Adrenal gland (tissue), 5 donors: ENCODE results near the gene KICS2.

Experiments used
- CTCF ChIP-seq, 6 experiments: fragments of 450-650 bp in 4 of 6; fragments of 200-600 bp in 2 of 6; sonication (generic) in 1 of 6; IDR thresholded peaks; 1 replicate in 5 of 6; 2 replicates in 1 of 6; pipeline versions ENCODE4 v1.5.1 to v1.8.0; 2016 to 2021; ENCODE audit warnings: antibody characterized with exemption in 6 of 6, mild to moderate bottlenecking in 2 of 6, moderate library complexity in 1 of 6
- POLR2A ChIP-seq, 2 donors: fragments of 450-650 bp; IDR thresholded peaks; one replicate each; pipeline ENCODE4 v1.6.1; 2017; ENCODE audit warnings: antibody characterized with exemption in 2 of 2, mild to moderate bottlenecking in 2 of 2, moderate library complexity in 1 of 2
- donor health status: DM: no; HTN: no; CAD: no.

GRCh38 chr12:64186789-64187188, 35.3 kb downstream of the KICS2 start:
- TF ChIP-seq CTCF (IDR thresholded peaks at IDR 0.05), result no peak
- TF ChIP-seq POLR2A (IDR thresholded peaks at IDR 0.05), result no peak
